Spleen (tissue), 11 donors: ENCODE measurements around the gene TNRC6B. TPM values are rescaled to one million over a fixed set of nuclear protein-coding genes. Genes with fewer than 3 reads are reported as not detected.
"Not testable (repeated sequence)": the region's sequence is repeated elsewhere in the genome, so short reads cannot be mapped to it uniquely, and the experiment has no call there.

Experiments
- DNase-seq: peaks from one replicate; pipeline ENCODE4 v3.0.0-alpha.2; 2020
- H3K27ac ChIP-seq, 8 donors: fragments of 200-600 bp; sonication (generic) in 7 of 8; 1 replicate in 4 of 8; 2 replicates in 4 of 8; pipeline versions ENCODE4 v1.5.0 to v1.8.0; 2016 to 2021; ENCODE audit warnings: inconsistent platforms in 4 of 8, mild to moderate bottlenecking in 4 of 8, moderate library complexity in 1 of 8
- H3K27me3 ChIP-seq, 7 donors: fragments of 200-600 bp; sonication (generic) in 6 of 7; replicated peaks in 1 of 7; 1 replicate in 4 of 7; 2 replicates in 3 of 7; pipeline versions ENCODE4 v1.5.0 to v1.8.0; 2016 to 2021; ENCODE audit warnings: inconsistent platforms in 3 of 7, mild to moderate bottlenecking in 1 of 7
- H3K36me3 ChIP-seq, 6 donors: fragments of 200-600 bp; sonication (generic) in 5 of 6; 1 replicate in 4 of 6; 2 replicates in 2 of 6; pipeline versions ENCODE4 v1.5.0 to v1.8.0; 2016 to 2021; ENCODE audit warnings: inconsistent platforms in 2 of 6
- H3K4me1 ChIP-seq, 6 donors: fragments of 200-600 bp; sonication (generic) in 5 of 6; 1 replicate in 3 of 6; 2 replicates in 3 of 6; pipeline versions ENCODE4 v1.5.0 to v1.8.0; 2016 to 2021; ENCODE audit warnings: inconsistent platforms in 3 of 6
- H3K4me3 ChIP-seq, 8 donors: fragments of 200-600 bp; sonication (generic) in 7 of 8; 1 replicate in 4 of 8; 2 replicates in 4 of 8; pipeline versions ENCODE4 v1.5.0 to v1.8.0; 2016 to 2021; ENCODE audit warnings: inconsistent platforms in 4 of 8, mild to moderate bottlenecking in 4 of 8, moderate library complexity in 2 of 8
- H3K9me3 ChIP-seq, 8 donors: fragments of 200-600 bp; sonication (generic) in 7 of 8; 1 replicate in 4 of 8; 2 replicates in 4 of 8; pipeline versions ENCODE4 v1.5.0 to v1.8.0; 2016 to 2021; ENCODE audit warnings: inconsistent platforms in 4 of 8
- CTCF ChIP-seq, 11 experiments: fragments of 200-600 bp in 7 of 11; fragments of 450-650 bp in 4 of 11; sonication (generic) in 4 of 11; IDR thresholded peaks in 8 of 11; conservative IDR thresholded peaks in 3 of 11; 1 replicate in 7 of 11; 2 replicates in 4 of 11; pipeline versions ENCODE4 v1.4.0 to v1.8.0; 2016 to 2021; ENCODE audit warnings: antibody characterized with exemption in 11 of 11, inconsistent platforms in 4 of 11, mild to moderate bottlenecking in 1 of 11
- POLR2A ChIP-seq, 3 donors: fragments of 450-650 bp; IDR thresholded peaks; one replicate each; pipeline ENCODE4 v1.5.1; 2017; ENCODE audit warnings: antibody characterized with exemption in 3 of 3, mild to moderate bottlenecking in 1 of 3
- POLR2AphosphoS5 ChIP-seq, 3 donors: sonication (generic); formaldehyde crosslinking; IDR thresholded peaks; one replicate each; pipeline ENCODE4 v1.5.1; 2017; ENCODE audit warnings: antibody characterized with exemption in 3 of 3
- WGBS, 5 donors: extraction: QIAGEN DNeasy Blood & Tissue Kit in 3 of 5; methylation state at CpG; one replicate each; pipeline versions ENCODE4 v1.1.5 to v1.1.7; 2013 to 2018; 5-methylcytosine and 5-hydroxymethylcytosine counted together
- intact Hi-C: fragments of 100-400 bp; cut with DNase I; formaldehyde crosslinking; loops from one replicate; pipeline ENCODE4 v1.15.0; 2023; ENCODE audit warnings: low total_unique reads
- polyA plus RNA-seq, 3 donors: library from polyadenylated mRNA; stranded (reverse); fragments of 200-250 nt; gene quantifications; one replicate each; pipeline ENCODE4 v1.2.1, GENCODE V29; 2013
- total RNA-seq, 7 donors: library from RNA; depleted of rRNA in 3 of 7; stranded (reverse); fragments of >200 nt in 3 of 7; fragmentation: NEBNext Ultra II Directional in 4 of 7; extraction: Animal tissue kit (Norgen Biotek cat#: 25700) in 4 of 7; gene quantifications; one replicate each; pipeline versions ENCODE4 v1.1.0 to v1.2.1, GENCODE V29; 2016 to 2021
- donor health status: healthy with polysubstance abuse.
- donor health status: DM: no; HTN: no; CAD: no; lungs with moderate emphysema.
- donor health status: DM: no; HTN: no; CAD: no.
- donor health status: Bipolar disorder and iron deficiency.
- donor health status: healthy.
- donor health status: DM: no; HTN: no; CAD: no.
- donor health status: DM: yes; HTN: yes; CAD: no.

The TNRC6B gene
- total and polyA plus RNA-seq, 10 donors: 1.2 to 221 (median 95.3) TPM

GRCh38 chr22:40377931-40378330, 200.2 kb downstream of the TNRC6B start:
- 94 to 100% (median 96%) methylated on average over 2 of the region's 2 CpGs for WGBS, 5 donors
- no peaks in the 10 kb centered on the region for H3K9me3 ChIP-seq
- peaks cover 0 to 9% (median 0%) of the 10 kb centered on the region in 6 donors for H3K36me3 ChIP-seq
- H3K4me1 ChIP-seq: peaks cover 0 to 83% (median 29%) of the 10 kb centered on the region in 6 donors
- no peaks in the 10 kb centered on the region for H3K27me3 ChIP-seq
- DNase-seq: no peak
- peak overlapping the region in 2 of 8 donors; percentile 2 to 26 for H3K27ac ChIP-seq
- intact Hi-C loops: no loop called here
- H3K4me3 ChIP-seq: no peak overlapping the region
- no peak for TF ChIP-seq POLR2AphosphoS5 (IDR thresholded peaks at IDR 0.05)
- TF ChIP-seq CTCF (IDR thresholded peaks at IDR 0.05 in 8 of 11, conservative IDR thresholded peaks at IDR 0.05 in 3 of 11): no peak
- no peak for TF ChIP-seq POLR2A (IDR thresholded peaks at IDR 0.05)

- WGBS, 5 donors: 79 to 87% (median 79%) methylated on average over 11 of the region's 11 CpGs
- intact Hi-C loops: not testable (repeated sequence)
These were observed 200.7 kb downstream of the TNRC6B start for GRCh38 chr22:40378448-40378847.

GRCh38 chr22:40381461-40381860, 203.7 kb downstream of the TNRC6B start:
- 88 to 99% (median 96%) methylated on average over 3 of the region's 3 CpGs for WGBS, 5 donors
- H3K36me3 ChIP-seq: no peaks in the 10 kb centered on the region
- H3K9me3 ChIP-seq: no peaks in the 10 kb centered on the region
- H3K4me1 ChIP-seq: peaks cover 7 to 91% (median 45%) of the 10 kb centered on the region in 6 donors
- H3K27ac ChIP-seq: no peak overlapping the region
- no peak for DNase-seq
- intact Hi-C loops: no loop called here
- no peak overlapping the region for H3K4me3 ChIP-seq
- no peaks in the 10 kb centered on the region for H3K27me3 ChIP-seq
- no peak for TF ChIP-seq CTCF (IDR thresholded peaks at IDR 0.05 in 8 of 11, conservative IDR thresholded peaks at IDR 0.05 in 3 of 11)
- TF ChIP-seq POLR2A (IDR thresholded peaks at IDR 0.05): no peak
- TF ChIP-seq POLR2AphosphoS5 (IDR thresholded peaks at IDR 0.05): no peak

More at GRCh38 chr22:40378448-40378847, 200.7 kb downstream of the TNRC6B start:
- not testable (repeated sequence) for DNase-seq, H3K4me3 ChIP-seq, H3K9me3 ChIP-seq, H3K36me3 ChIP-seq, H3K27me3 ChIP-seq
- peak overlapping the region in 2 of 8 donors; percentile 2 to 26 for H3K27ac ChIP-seq
- peaks cover 0 to 85% (median 31%) of the 10 kb centered on the region in 6 donors for H3K4me1 ChIP-seq

- peak overlapping the region in 2 of 8 donors; percentile 8 to 71 for H3K27ac ChIP-seq
- TF ChIP-seq POLR2AphosphoS5 (IDR thresholded peaks at IDR 0.05) (no peak), CTCF (IDR thresholded peaks at IDR 0.05 in 8 of 11, conservative IDR thresholded peaks at IDR 0.05 in 3 of 11) (no peak), POLR2A (IDR thresholded peaks at IDR 0.05) (no peak)
- no peaks in the 10 kb centered on the region for H3K36me3 ChIP-seq
- H3K4me3 ChIP-seq: no peak overlapping the region
- no peaks in the 10 kb centered on the region for H3K9me3 ChIP-seq
- H3K27me3 ChIP-seq: no peaks in the 10 kb centered on the region
- peaks cover 7 to 91% (median 44%) of the 10 kb centered on the region in 6 donors for H3K4me1 ChIP-seq
- WGBS, 5 donors: 72 to 87% (median 78%) methylated on average over 3 of the region's 3 CpGs
- no peak for DNase-seq
- intact Hi-C loops: no loop called here
These were observed 206.2 kb downstream of the TNRC6B start for GRCh38 chr22:40383905-40384304.
